GM12891 (cell line): Measurements from ENCODE around the gene LRRC1.

Source experiments
- POLR2A ChIP-seq: IDR thresholded peaks from 2 replicates; pipeline ENCODE4 v1.6.1; 2011; ENCODE audit warnings: low read depth, low read length, control low read depth
- TAF1 ChIP-seq: IDR thresholded peaks from 2 replicates; pipeline ENCODE4 v1.6.1; 2011; ENCODE audit warnings: low read depth, low read length, control low read depth

- no peak for TF ChIP-seq POLR2A
- no peak for TF ChIP-seq TAF1
Observed at GRCh38 chr6:53768636-53769035, 26.2 kb upstream of the LRRC1 start.
